Adrenal gland (tissue), 5 donors: ENCODE results near the gene UNC79.

Experiments
- POLR2A ChIP-seq, 2 donors: fragments of 450-650 bp; IDR thresholded peaks; one replicate each; pipeline ENCODE4 v1.6.1; 2017; ENCODE audit warnings: antibody characterized with exemption in 2 of 2, mild to moderate bottlenecking in 2 of 2, moderate library complexity in 1 of 2
- TF ChIP-seq, protein P1 (sequence below), 6 experiments: fragments of 450-650 bp in 4 of 6; fragments of 200-600 bp in 2 of 6; sonication (generic) in 1 of 6; IDR thresholded peaks; 1 replicate in 5 of 6; 2 replicates in 1 of 6; pipeline versions ENCODE4 v1.5.1 to v1.8.0; 2016 to 2021; ENCODE audit warnings: antibody characterized with exemption in 6 of 6, mild to moderate bottlenecking in 2 of 6, moderate library complexity in 1 of 6
- donor health status: DM: no; HTN: no; CAD: no.

DNA sequence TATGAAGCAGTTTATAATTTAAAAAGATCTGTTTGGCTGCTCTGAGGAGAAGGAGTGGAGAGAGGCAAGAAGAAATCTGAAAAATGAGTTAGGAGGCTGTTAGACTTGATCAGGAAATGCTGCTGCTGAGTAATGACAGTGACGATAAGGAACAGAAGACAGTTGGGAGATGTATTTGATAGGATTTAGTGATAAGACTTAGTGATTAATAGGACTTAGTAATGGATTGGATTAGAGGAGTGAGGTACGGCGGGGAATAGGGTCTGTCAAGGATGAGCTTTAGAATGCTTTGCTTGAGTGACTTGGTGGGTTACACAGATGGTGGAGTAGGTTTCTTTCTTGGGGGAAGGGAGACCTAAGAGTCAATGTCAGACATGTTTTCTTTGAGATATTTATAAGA is 31.7 kb downstream of the UNC79 start:
- no peak for TF ChIP-seq POLR2A (IDR thresholded peaks at IDR 0.05)
- TF ChIP-seq, protein P1, sequence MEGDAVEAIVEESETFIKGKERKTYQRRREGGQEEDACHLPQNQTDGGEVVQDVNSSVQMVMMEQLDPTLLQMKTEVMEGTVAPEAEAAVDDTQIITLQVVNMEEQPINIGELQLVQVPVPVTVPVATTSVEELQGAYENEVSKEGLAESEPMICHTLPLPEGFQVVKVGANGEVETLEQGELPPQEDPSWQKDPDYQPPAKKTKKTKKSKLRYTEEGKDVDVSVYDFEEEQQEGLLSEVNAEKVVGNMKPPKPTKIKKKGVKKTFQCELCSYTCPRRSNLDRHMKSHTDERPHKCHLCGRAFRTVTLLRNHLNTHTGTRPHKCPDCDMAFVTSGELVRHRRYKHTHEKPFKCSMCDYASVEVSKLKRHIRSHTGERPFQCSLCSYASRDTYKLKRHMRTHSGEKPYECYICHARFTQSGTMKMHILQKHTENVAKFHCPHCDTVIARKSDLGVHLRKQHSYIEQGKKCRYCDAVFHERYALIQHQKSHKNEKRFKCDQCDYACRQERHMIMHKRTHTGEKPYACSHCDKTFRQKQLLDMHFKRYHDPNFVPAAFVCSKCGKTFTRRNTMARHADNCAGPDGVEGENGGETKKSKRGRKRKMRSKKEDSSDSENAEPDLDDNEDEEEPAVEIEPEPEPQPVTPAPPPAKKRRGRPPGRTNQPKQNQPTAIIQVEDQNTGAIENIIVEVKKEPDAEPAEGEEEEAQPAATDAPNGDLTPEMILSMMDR (IDR thresholded peaks at IDR 0.05) = no peak
